SH-SY5Y (cell line): ENCODE results near the gene ABCA10.

Experiments used
- GATA2 ChIP-seq: IDR thresholded peaks from 2 replicates; pipeline ENCODE4 v1.6.1; 2011; ENCODE audit warnings: mild to moderate bottlenecking, low read depth, low read length
- GATA3 ChIP-seq: IDR thresholded peaks from 2 replicates; pipeline ENCODE4 v1.6.1; 2011; ENCODE audit warnings: low read depth, mild to moderate bottlenecking, low read length, moderate library complexity

DNA sequence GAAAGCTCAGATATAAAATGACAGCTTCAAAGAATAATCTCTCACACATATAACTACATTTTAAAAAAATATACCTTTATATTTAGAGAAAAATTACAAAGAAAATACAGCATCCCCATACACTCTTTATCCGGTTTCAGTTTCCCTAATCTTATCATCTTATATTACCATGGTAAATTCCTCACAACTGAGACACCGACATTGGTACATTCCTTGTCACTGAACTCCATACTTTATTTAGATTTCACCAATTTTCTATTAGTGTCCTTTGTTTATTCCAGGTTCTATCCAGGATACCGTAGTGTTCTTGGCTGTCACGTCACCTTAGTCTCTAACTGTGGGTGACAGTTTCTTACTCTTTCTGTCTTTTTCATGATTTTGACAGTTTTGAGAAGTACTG lies 22.0 kb upstream of the ABCA10 start:
- no peak for TF ChIP-seq GATA2
- no peak for TF ChIP-seq GATA3
